H1 (cell line): ENCODE measurements around the gene ARHGAP42. TPM values are rescaled to one million over a fixed set of nuclear protein-coding genes. Genes with fewer than 3 reads are reported as not detected.

Source experiments
- CTCF ChIA-PET: fragments of 300-600 bp; sonication (Branson Sonifier 250); formaldehyde crosslinking; loops from one replicate; lab custom pipeline; 2021; ENCODE audit not compliant: partially characterized antibody; lab: Charles Lee
- POLR2A ChIA-PET: fragments of 300-600 bp; sonication (Branson Sonifier 250); formaldehyde crosslinking; loops from one replicate; lab custom pipeline; 2021; ENCODE audit warnings: inconsistent platforms; ENCODE audit not compliant: partially characterized antibody; lab: Charles Lee
- DNase-seq, 2 experiments: peaks; one replicate each; pipeline versions ENCODE4 v3.0.0 to v3.0.0-alpha.2; 2010 to 2022; ENCODE audit warnings: low spot score in 2 of 2, low read depth in 1 of 2, mixed read lengths in 1 of 2
- FAIRE-seq: peaks from 2 replicates; lab custom pipeline; 2011; peaks lifted over from hg19 to GRCh38; lab: Jason Lieb, UNC
- H2AFZ ChIP-seq: 2 replicates; pipeline ENCODE4 v1.8.1; 2012; ENCODE audit warnings: low read length, inconsistent platforms
- H2AK5ac ChIP-seq: 2 replicates; pipeline ENCODE4 v1.6.1; 2013; ENCODE audit warnings: low read depth, low read length
- H2BK120ac ChIP-seq: replicated peaks from 2 replicates; pipeline ENCODE3; 2013; ENCODE audit warnings: low read depth, low read length, inconsistent platforms
- H2BK12ac ChIP-seq: 2 replicates; pipeline ENCODE4 v1.6.1; 2013; ENCODE audit warnings: low read depth, low read length
- H2BK15ac ChIP-seq: 2 replicates; pipeline ENCODE4 v1.6.1; 2013; ENCODE audit warnings: low read length
- H2BK20ac ChIP-seq: 2 replicates; pipeline ENCODE4 v1.6.1; 2013; ENCODE audit warnings: low read length
- H2BK5ac ChIP-seq: 2 replicates; pipeline ENCODE4 v1.6.1; 2013; ENCODE audit warnings: low read depth, low read length
- H3K14ac ChIP-seq: 2 replicates; pipeline ENCODE4 v1.6.1; 2013; ENCODE audit warnings: inconsistent platforms; ENCODE audit not compliant: insufficient read length
- H3K18ac ChIP-seq: 2 replicates; pipeline ENCODE4 v1.6.1; 2013; ENCODE audit warnings: low read length; ENCODE audit errors: extremely low read depth
- H3K23ac ChIP-seq: 2 replicates; pipeline ENCODE4 v1.6.1; 2013; ENCODE audit warnings: inconsistent platforms; ENCODE audit not compliant: insufficient read length
- H3K23me2 ChIP-seq: 2 replicates; pipeline ENCODE4 v1.6.1; 2013; ENCODE audit warnings: low read depth, low read length
- H3K27ac ChIP-seq: 2 replicates; pipeline ENCODE4 v1.6.1; 2011; ENCODE audit warnings: low read depth, low read length, inconsistent platforms
- H3K27me3 ChIP-seq, 4 experiments: replicated peaks in 1 of 4; 1 replicate in 1 of 4; 2 replicates in 3 of 4; pipeline versions ENCODE4 v1.6.1 to v1.8.1; 2011 to 2013; ENCODE audit warnings: low read length in 3 of 4, mild to moderate bottlenecking in 3 of 4, inconsistent platforms in 2 of 4, mixed read lengths in 2 of 4, moderate library complexity in 1 of 4; ENCODE audit not compliant: control insufficient read depth in 3 of 4, insufficient read depth in 3 of 4; ENCODE audit errors: extremely low read depth in 1 of 4
- H3K36me3 ChIP-seq, 4 experiments: 2 replicates each; pipeline versions ENCODE4 v1.6.1 to v1.8.1; 2011 to 2013; ENCODE audit warnings: mild to moderate bottlenecking in 4 of 4, low read length in 3 of 4, moderate library complexity in 2 of 4, control low read depth in 1 of 4, inconsistent platforms in 1 of 4; ENCODE audit not compliant: insufficient read depth in 4 of 4, control insufficient read depth in 2 of 4
- H3K4ac ChIP-seq: replicated peaks from 2 replicates; pipeline ENCODE3; 2013; ENCODE audit warnings: low read length, low read depth, mixed read lengths, inconsistent platforms; ENCODE audit not compliant: insufficient read length
- H3K4me1 ChIP-seq, 4 experiments: replicated peaks in 1 of 4; 1 replicate in 1 of 4; 2 replicates in 3 of 4; pipeline versions ENCODE4 v1.6.1 to v1.8.1; 2011 to 2013; ENCODE audit warnings: low read length in 3 of 4, inconsistent platforms in 2 of 4, mixed read lengths in 1 of 4; ENCODE audit not compliant: insufficient read depth in 4 of 4, control insufficient read depth in 3 of 4
- H3K4me2 ChIP-seq, 2 experiments: 2 replicates each; pipeline versions ENCODE4 v1.6.1 to v1.8.1; 2011 to 2013; ENCODE audit warnings: low read depth in 2 of 2, low read length in 2 of 2, control low read depth in 1 of 2, inconsistent platforms in 1 of 2, mild to moderate bottlenecking in 1 of 2; ENCODE audit not compliant: insufficient read depth in 1 of 2
- H3K4me3 ChIP-seq, 4 experiments: fragments of 200-600, 300-600 bp in 1 of 4; sonication (generic), shearing (Covaris generic), sonication (Bioruptor Twin) in 1 of 4; 2 replicates each; pipeline versions ENCODE4 v1.5.1 to v1.8.1; 2011 to 2016; ENCODE audit warnings: low read length in 4 of 4, low read depth in 3 of 4, control low read depth in 2 of 4, inconsistent platforms in 2 of 4, mild to moderate bottlenecking in 2 of 4, mixed read lengths in 1 of 4, moderate library complexity in 1 of 4; ENCODE audit not compliant: insufficient read depth in 2 of 4; ENCODE audit errors: extremely low read depth in 1 of 4
- H3K56ac ChIP-seq: replicated peaks from 2 replicates; pipeline ENCODE3; 2013; ENCODE audit warnings: low read depth, mild to moderate bottlenecking, mixed read lengths, low read length, inconsistent platforms; ENCODE audit not compliant: insufficient read length
- H3K79me1 ChIP-seq: 2 replicates; pipeline ENCODE4 v1.6.1; 2013; ENCODE audit warnings: low read depth, low read length, control low read depth
- H3K79me2 ChIP-seq, 2 experiments: 2 replicates each; pipeline versions ENCODE4 v1.6.1 to v1.8.1; 2012 to 2013; ENCODE audit warnings: low read length in 2 of 2, mild to moderate bottlenecking in 2 of 2, inconsistent platforms in 1 of 2; ENCODE audit not compliant: insufficient read depth in 2 of 2, control insufficient read depth in 1 of 2
- H3K9ac ChIP-seq, 4 experiments: replicated peaks in 1 of 4; 1 replicate in 1 of 4; 2 replicates in 3 of 4; pipeline versions ENCODE4 v1.6.1 to v1.8.1; 2011 to 2013; ENCODE audit warnings: low read depth in 3 of 4, low read length in 3 of 4, control low read depth in 2 of 4, mild to moderate bottlenecking in 2 of 4, moderate library complexity in 2 of 4, inconsistent platforms in 1 of 4; ENCODE audit errors: extremely low read depth in 1 of 4
- H3K9me3 ChIP-seq, 2 experiments: 2 replicates each; pipeline versions ENCODE4 v1.6.1 to v1.8.1; 2012 to 2013; ENCODE audit warnings: mild to moderate bottlenecking in 2 of 2, moderate library complexity in 2 of 2, control low read depth in 1 of 2, inconsistent platforms in 1 of 2, low read depth in 1 of 2, low read length in 1 of 2, mixed read lengths in 1 of 2; ENCODE audit not compliant: insufficient read depth in 2 of 2
- H4K20me1 ChIP-seq, 2 experiments: replicated peaks in 1 of 2; 2 replicates each; pipeline versions ENCODE3 to v1.8.1; 2011 to 2013; ENCODE audit warnings: inconsistent platforms in 2 of 2, low read length in 2 of 2, mild to moderate bottlenecking in 1 of 2; ENCODE audit not compliant: insufficient read depth in 2 of 2, control insufficient read depth in 1 of 2
- H4K5ac ChIP-seq: 2 replicates; pipeline ENCODE4 v1.6.1; 2013; ENCODE audit warnings: low read length, low read depth, mixed read lengths, inconsistent platforms; ENCODE audit not compliant: insufficient read length
- H4K8ac ChIP-seq: 2 replicates; pipeline ENCODE4 v1.8.0; 2013; ENCODE audit warnings: mild to moderate bottlenecking, moderate library complexity, low read length, inconsistent platforms; ENCODE audit not compliant: insufficient read depth; ENCODE audit errors: extremely low read depth
- H4K91ac ChIP-seq: replicated peaks from 2 replicates; pipeline ENCODE3; 2013; ENCODE audit warnings: low read length, mixed read lengths, inconsistent platforms; ENCODE audit not compliant: insufficient read length
- CTCF ChIP-seq, 3 experiments: IDR thresholded peaks; 1 replicate in 2 of 3; 2 replicates in 1 of 3; pipeline versions ENCODE4 v1.5.1 to v1.6.1; 2011; ENCODE audit warnings: low read length in 3 of 3, mild to moderate bottlenecking in 3 of 3, inconsistent platforms in 2 of 3, low read depth in 1 of 3, moderate library complexity in 1 of 3; ENCODE audit not compliant: insufficient read depth in 1 of 3; ENCODE audit errors: control extremely low read depth in 1 of 3
- GTF2F1 ChIP-seq: IDR thresholded peaks from 2 replicates; pipeline ENCODE4 v1.6.1; 2012; ENCODE audit warnings: low read depth, low read length, improper control_type of control experiment, borderline replicate concordance
- RAD21 ChIP-seq, 2 experiments: IDR thresholded peaks in 1 of 2; conservative IDR thresholded peaks in 1 of 2; 2 replicates each; pipeline ENCODE4 v1.6.1; 2011; ENCODE audit warnings: low read depth in 2 of 2, low read length in 2 of 2, improper control_type of control experiment in 1 of 2, inconsistent platforms in 1 of 2, mild to moderate bottlenecking in 1 of 2, moderate library complexity in 1 of 2
- SP1 ChIP-seq: IDR thresholded peaks from 2 replicates; pipeline ENCODE4 v1.6.1; 2011; ENCODE audit warnings: low read depth, low read length
- SUZ12 ChIP-seq: fragments of 200-600 bp; sonication (generic); IDR thresholded peaks from 2 replicates; pipeline ENCODE4 v1.6.1; 2012; ENCODE audit warnings: mild to moderate bottlenecking, inconsistent platforms, low read length, moderate library complexity, mixed read lengths
- TAF7 ChIP-seq: optimal IDR thresholded peaks from 2 replicates; pipeline ENCODE3; 2011; ENCODE audit warnings: low read depth, mild to moderate bottlenecking, inconsistent platforms, low read length, moderate library complexity, borderline replicate concordance
- WGBS, 2 experiments: shearing (Covaris generic) in 1 of 2; methylation state at CpG; one replicate each; pipeline versions ENCODE4 v1.1.6 to v1.1.7; 2013 to 2015; ENCODE audit warnings: low lambda C conversion rate in 2 of 2, mixed read lengths in 2 of 2, inconsistent platforms in 1 of 2, low coverage in 1 of 2, missing lambda C conversion rate in 1 of 2; ENCODE audit not compliant: insufficient replicate concordance in 2 of 2, insufficient coverage in 1 of 2, insufficient read length in 1 of 2; ENCODE audit errors: extremely low coverage in 1 of 2, missing lambda C conversion rate in 1 of 2; 5-methylcytosine and 5-hydroxymethylcytosine counted together
- polyA plus RNA-seq, 7 experiments: library from polyadenylated mRNA; depleted of rRNA in 3 of 7; stranded (reverse) in 5 of 7; unstranded in 2 of 7; fragments of >200 nt in 5 of 7; fragments of 200-250 nt in 2 of 7; gene quantifications; 1 replicate in 5 of 7; 2 replicates in 1 of 7; 4 replicates in 1 of 7; pipeline versions ENCODE4 v1.2.1 to v1.2.3, GENCODE V29; 2011 to 2013; ENCODE audit warnings: missing spikeins in 2 of 7, mixed read lengths in 2 of 7
- total RNA-seq: library from RNA; stranded (reverse); fragmentation: NEBNext Ultra II Directional; extraction: Animal tissue kit (Norgen Biotek cat#: 25700); gene quantifications from 2 replicates; pipeline ENCODE4 v1.2.1, GENCODE V29; 2021

The ARHGAP42 gene
- total and polyA plus RNA-seq, 2 of the 8 experiments (the other 6 are each of a cell fraction or from before 2014, with no cell fraction given) = 22.2 to 33.5 TPM

- Histone ChIP-seq H2BK20ac (no peak overlapping the region), H3K36me3 (peaks cover 0 to 31% (median 9%) of the 10 kb centered on the region in 4 experiments; a peak in 4 of 8 replicates), H3K4me3 (no peak overlapping the region), H4K5ac (no peak overlapping the region), H3K27ac (no peak overlapping the region), H3K23ac (no peak overlapping the region), H2BK120ac (no peak overlapping the region), H3K23me2 (no peaks in the 10 kb centered on the region), H4K20me1 (peaks cover 8 to 12% of the 10 kb centered on the region in 2 experiments), H2BK12ac (no peak overlapping the region), H3K56ac (no peak overlapping the region), H3K4ac (no peak overlapping the region), H3K27me3 (peaks cover 17 to 37% (median 22%) of the 10 kb centered on the region in 4 experiments; a peak in 5 of 7 replicates), H2BK5ac (no peak overlapping the region), H3K9me3 (no peaks in the 10 kb centered on the region), H2BK15ac (no peak overlapping the region), H3K18ac (no peak overlapping the region), H4K8ac (no peak overlapping the region), H3K79me1 (no peaks in the 10 kb centered on the region), H3K4me1 (no peaks in the 10 kb centered on the region; a peak in 1 of 7 replicates), H2AFZ (no peak overlapping the region), H3K4me2 (no peak overlapping the region), H2AK5ac (no peak overlapping the region), H4K91ac (no peak overlapping the region), H3K9ac (no peak overlapping the region), H3K14ac (no peak overlapping the region), H3K79me2 (no peaks in the 10 kb centered on the region)
- DNase-seq = no peak
- no peak for FAIRE-seq
- WGBS, 2 experiments = 75% methylated on average over 3 of the region's 3 CpGs; no CpG with 5 or more reads in 1 of the 2 experiments
- TF ChIP-seq RAD21 (IDR thresholded peaks at IDR 0.05 in 1 of 2, conservative IDR thresholded peaks at IDR 0.05 in 1 of 2; ENCODE audit: low read depth in 2 of 2, low read length in 2 of 2) = peak; percentile 61
- TF ChIP-seq SUZ12 = no peak
- TF ChIP-seq SP1 = no peak
- TF ChIP-seq TAF7 = no peak
- peak in 2 of 3 experiments; percentile 14 to 49; a peak in 2 of 4 replicates for TF ChIP-seq CTCF (IDR thresholded peaks at IDR 0.05; ENCODE audit: control extremely low read depth in 1 of 3, insufficient read depth in 1 of 3, low read depth in 1 of 3, low read length in 3 of 3)
- no peak for TF ChIP-seq GTF2F1
- ChIA-PET POLR2A (interaction anchor here (0.6 kb wide), 1 partner anchor 234 kb away, joined by 3 read pairs; no protein-coding TSS in a partner anchor), CTCF (interaction anchor here (0.6 to 1.8 kb wide), 14 partner anchors 11 to 824 kb away, joined by 3 to 7 read pairs (median 3); no protein-coding TSS in a partner anchor)
Measured at GRCh38 chr11:100980156-100980555, 293.1 kb downstream of the ARHGAP42 start.
